GM13977 (cell line): ENCODE data around the gene ADO.

Source experiments
- DNase-seq: peaks from one replicate; pipeline ENCODE4 v3.0.0; 2012; ENCODE audit warnings: low spot score
- in situ Hi-C: fragments of 300-500 bp; cut with MboI; formaldehyde crosslinking; loops from one replicate; pipeline ENCODE4 v1.12.0; 2022; ENCODE audit warnings: low sequenced_read_pairs, low pct_unique_long_range_greater_than_20kb, mixed read lengths, inconsistent platforms; ENCODE audit not compliant: unreplicated experiment
- TF ChIP-seq, protein P1 (sequence below): IDR thresholded peaks from 2 replicates; pipeline ENCODE4 v1.5.1; 2012; ENCODE audit warnings: mild to moderate bottlenecking, control low read depth; ENCODE audit not compliant: insufficient read depth; ENCODE audit errors: extremely low read depth, missing control alignments

The ADO gene

DNA sequence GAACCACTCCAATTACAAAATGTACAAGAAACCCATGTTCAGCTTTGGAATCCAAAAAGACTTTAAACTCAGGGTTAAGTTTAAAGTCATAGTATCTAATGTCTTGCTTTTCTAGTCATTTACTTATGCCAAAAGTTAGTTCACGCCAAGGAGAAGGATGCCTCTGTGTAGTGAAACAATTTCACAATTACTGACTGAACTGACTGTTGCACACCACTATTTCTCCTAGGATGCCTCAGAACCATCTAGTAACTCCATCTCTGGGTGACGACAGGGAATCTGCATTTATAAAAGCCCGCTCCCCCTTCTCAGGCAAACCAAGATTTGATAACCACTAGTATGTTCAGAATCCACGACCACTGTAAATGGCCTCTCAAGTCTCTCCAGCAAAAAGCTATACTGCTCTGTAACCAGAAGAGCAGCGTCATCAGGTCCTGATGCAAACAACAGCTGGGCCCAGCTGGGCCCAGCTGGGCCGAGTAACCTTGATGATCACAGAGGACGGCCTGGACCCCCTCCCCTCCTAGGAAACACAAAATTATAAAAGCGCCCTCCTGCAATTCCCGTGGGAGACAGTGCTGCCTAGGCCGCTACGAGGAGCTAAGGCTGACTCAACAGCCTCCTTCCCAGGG, 680 bp upstream of the ADO start:
- TF ChIP-seq, protein P1, sequence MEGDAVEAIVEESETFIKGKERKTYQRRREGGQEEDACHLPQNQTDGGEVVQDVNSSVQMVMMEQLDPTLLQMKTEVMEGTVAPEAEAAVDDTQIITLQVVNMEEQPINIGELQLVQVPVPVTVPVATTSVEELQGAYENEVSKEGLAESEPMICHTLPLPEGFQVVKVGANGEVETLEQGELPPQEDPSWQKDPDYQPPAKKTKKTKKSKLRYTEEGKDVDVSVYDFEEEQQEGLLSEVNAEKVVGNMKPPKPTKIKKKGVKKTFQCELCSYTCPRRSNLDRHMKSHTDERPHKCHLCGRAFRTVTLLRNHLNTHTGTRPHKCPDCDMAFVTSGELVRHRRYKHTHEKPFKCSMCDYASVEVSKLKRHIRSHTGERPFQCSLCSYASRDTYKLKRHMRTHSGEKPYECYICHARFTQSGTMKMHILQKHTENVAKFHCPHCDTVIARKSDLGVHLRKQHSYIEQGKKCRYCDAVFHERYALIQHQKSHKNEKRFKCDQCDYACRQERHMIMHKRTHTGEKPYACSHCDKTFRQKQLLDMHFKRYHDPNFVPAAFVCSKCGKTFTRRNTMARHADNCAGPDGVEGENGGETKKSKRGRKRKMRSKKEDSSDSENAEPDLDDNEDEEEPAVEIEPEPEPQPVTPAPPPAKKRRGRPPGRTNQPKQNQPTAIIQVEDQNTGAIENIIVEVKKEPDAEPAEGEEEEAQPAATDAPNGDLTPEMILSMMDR, result no peak
- DNase-seq, result no peak
- in situ Hi-C loops, result no loop called here

DNA sequence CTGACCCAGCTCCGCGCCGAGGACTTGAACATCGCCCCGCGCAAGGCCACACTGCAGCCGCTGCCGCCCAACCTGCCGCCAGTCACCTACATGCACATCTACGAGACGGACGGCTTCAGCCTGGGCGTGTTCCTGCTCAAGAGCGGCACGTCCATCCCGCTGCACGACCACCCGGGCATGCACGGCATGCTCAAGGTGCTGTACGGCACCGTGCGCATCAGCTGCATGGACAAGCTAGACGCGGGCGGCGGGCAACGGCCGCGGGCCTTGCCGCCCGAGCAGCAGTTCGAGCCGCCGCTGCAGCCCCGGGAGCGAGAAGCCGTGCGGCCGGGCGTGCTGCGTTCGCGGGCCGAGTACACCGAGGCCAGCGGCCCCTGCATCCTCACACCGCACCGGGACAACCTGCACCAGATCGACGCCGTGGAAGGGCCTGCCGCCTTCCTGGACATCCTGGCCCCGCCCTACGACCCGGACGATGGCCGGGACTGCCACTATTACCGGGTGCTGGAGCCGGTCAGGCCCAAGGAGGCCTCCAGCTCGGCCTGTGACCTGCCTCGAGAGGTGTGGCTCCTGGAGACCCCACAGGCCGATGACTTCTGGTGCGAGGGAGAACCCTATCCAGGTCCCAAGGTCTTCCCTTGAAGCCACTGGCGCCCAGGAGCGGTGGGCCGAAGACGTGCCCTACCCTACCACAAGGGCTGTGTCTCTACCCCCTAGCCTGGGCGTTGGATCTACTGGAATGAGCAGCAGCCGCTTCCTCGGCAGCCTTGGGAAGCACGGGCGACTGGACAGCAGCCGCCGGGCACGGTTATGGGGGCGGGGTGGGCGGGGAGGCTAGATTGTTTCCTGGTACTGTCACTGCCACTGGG, 945 bp downstream of the ADO start:
- in situ Hi-C loops, result no loop called here
- DNase-seq, result no peak
- TF ChIP-seq, protein P1, result no peak

DNA sequence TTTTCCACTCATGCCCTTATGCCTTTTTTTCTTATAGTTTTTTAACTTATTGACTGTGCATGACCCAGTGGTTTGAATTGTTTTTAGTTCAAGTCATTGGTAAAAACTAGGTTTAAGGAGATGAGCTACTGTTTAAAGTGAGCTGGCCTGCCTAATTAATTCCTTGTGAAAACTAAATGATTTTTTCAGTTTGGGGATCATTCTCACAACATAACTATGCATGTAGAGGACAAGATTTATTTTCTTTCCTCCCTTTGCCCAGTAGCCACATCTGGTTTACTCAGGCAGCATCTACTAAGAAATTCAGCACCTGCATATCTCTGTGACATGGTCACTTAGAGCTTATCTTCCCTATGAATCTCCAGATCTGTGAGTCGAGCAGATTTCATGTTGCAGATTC, 1.7 kb downstream of the ADO start:
- TF ChIP-seq, protein P1, result no peak
- no peak for DNase-seq
- in situ Hi-C loops, result no loop called here

DNA sequence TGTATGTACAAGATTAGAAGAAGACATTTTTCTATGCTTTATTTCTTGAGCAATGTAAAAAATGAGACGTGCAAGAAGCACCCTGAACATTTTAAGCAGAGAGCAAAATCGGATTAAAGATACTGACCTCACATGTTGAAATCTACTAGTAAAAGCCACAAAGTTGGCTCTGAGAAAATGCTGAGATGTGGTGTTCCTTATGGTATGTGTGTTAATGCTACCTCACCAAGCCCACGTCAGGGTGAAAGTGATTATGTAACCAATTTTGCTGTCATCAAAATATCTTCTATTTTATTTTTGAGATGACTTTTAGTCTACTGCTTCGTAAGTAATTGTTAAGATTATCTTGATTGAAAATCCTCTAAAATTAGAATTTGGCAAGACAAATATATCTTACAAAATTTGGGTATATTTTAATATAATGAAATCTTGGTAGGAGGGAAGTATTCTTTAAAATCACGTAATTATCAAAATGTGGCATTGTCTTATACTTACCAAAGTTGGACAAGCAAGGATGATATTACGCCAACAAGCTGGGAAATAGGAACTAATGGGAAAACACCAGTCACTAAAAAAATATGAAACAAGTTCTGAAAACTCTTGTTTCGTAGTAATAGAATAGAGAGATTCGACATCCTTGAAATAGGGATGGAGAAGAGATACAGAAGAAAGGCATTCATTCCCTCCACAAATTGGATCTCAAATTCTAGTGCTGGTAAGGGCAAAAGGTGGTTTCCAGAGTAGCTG, 5.8 kb downstream of the ADO start:
- in situ Hi-C loops, result loop anchor here (5.0 kb wide), 1 partner anchor 193 kb away; no protein-coding TSS in a partner anchor
- DNase-seq, result no peak
- TF ChIP-seq, protein P1, result no peak

DNA sequence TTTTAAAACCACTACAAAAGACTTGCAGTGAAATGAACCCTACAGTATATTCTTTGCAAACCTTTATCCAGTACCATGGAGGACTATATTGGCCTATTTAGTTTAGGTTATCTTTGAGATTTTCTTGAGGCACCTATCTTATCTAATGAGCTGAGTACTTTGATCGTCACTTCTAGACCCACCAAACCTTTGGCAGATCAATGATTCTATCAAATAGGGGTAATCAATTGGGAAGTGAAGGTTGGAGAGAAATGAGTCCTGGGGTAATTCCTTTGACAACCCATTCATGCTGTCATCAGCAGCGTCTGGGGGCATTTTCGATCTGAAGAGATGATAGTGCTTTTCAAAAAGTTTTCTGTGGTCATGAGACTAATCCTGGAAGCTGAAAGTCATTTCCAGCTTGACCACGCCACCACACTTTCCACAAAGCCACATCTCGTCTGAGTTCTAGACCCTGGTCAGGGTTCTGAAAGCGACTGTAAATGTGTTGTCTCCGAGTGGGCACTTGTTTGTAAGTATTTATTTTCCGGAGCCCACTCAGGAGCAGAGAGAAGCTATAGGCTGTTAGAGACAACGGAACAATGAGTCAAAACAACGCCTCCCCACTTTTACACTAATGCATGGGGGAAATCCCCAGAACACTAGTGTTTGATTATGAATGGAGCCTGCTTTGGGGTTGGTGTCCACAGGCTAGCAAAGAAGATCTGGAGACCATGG, 6.8 kb downstream of the ADO start:
- TF ChIP-seq, protein P1, result no peak
- in situ Hi-C loops, result loop anchor here (5.0 kb wide), 1 partner anchor 194 kb away; no protein-coding TSS in a partner anchor
- DNase-seq, result peak; percentile 90
